ENCODE measurements around the gene ANXA6.

The ANXA6 gene

DNA sequence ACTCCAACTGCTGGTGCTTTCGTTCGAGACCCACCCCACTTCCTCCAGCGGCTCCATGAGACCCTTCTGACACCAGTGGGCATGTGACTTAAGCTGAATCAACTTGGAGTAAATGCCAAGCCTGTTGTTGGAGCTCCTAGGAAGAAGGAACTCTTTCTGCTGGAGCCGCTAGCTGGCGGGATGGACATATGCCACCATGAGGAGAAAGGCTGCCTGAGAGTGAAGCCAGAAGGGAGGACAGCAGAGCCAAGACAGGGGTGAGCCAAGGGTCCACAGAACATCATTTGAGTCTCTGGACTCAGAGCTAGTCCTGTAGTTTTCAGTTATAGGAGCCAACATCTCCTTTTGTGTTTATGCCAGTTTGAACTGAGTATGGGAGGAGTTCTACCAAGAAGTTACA lies 35.9 kb downstream of the ANXA6 start:
- ATAC-seq, result no peak
- no peak for TF ChIP-seq ZNF8 (CRISPR knock-in tag; IDR thresholded peaks at IDR 0.05)
- TF ChIP-seq PPARA (CRISPR knock-in tag; IDR thresholded peaks at IDR 0.05; ENCODE audit: borderline replicate concordance), result no peak
- TF ChIP-seq ZFP3 (CRISPR knock-in tag; IDR thresholded peaks at IDR 0.05), result no peak
- TF ChIP-seq, protein P1, sequence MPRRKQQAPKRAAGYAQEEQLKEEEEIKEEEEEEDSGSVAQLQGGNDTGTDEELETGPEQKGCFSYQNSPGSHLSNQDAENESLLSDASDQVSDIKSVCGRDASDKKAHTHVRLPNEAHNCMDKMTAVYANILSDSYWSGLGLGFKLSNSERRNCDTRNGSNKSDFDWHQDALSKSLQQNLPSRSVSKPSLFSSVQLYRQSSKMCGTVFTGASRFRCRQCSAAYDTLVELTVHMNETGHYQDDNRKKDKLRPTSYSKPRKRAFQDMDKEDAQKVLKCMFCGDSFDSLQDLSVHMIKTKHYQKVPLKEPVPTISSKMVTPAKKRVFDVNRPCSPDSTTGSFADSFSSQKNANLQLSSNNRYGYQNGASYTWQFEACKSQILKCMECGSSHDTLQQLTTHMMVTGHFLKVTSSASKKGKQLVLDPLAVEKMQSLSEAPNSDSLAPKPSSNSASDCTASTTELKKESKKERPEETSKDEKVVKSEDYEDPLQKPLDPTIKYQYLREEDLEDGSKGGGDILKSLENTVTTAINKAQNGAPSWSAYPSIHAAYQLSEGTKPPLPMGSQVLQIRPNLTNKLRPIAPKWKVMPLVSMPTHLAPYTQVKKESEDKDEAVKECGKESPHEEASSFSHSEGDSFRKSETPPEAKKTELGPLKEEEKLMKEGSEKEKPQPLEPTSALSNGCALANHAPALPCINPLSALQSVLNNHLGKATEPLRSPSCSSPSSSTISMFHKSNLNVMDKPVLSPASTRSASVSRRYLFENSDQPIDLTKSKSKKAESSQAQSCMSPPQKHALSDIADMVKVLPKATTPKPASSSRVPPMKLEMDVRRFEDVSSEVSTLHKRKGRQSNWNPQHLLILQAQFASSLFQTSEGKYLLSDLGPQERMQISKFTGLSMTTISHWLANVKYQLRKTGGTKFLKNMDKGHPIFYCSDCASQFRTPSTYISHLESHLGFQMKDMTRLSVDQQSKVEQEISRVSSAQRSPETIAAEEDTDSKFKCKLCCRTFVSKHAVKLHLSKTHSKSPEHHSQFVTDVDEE (CRISPR knock-in tag; IDR thresholded peaks at IDR 0.05), result no peak
- no peak for TF ChIP-seq OSR1 (CRISPR knock-in tag; IDR thresholded peaks at IDR 0.05)
- no peak for TF ChIP-seq TCF4 (CRISPR knock-in tag; IDR thresholded peaks at IDR 0.05; ENCODE audit: borderline replicate concordance)
- no peak for TF ChIP-seq TOX (CRISPR knock-in tag; IDR thresholded peaks at IDR 0.05; ENCODE audit: borderline replicate concordance)

DNA sequence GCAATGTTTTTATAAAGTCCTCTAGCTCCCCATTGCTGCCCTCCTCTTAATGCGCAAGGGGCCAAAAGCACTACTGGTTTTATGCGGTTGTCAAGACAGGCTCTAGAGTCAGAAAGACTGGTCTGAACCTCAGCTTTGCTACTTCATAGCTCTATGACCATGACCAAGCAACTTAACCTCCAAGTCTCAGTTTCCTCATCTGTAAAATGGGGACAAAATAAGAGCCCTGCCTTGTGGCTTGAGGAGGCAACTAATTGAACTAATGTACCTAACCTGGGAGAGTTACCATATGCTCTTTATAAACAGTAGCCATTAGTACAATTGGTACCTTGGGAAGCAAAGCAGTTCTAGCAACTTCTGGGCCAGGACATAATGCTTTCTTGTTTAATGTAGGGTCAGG lies 36.5 kb downstream of the ANXA6 start:
- no peak for TF ChIP-seq PPARA (CRISPR knock-in tag; IDR thresholded peaks at IDR 0.05; ENCODE audit: borderline replicate concordance)
- no peak for TF ChIP-seq TCF4 (CRISPR knock-in tag; IDR thresholded peaks at IDR 0.05; ENCODE audit: borderline replicate concordance)
- TF ChIP-seq, protein P1 (CRISPR knock-in tag; IDR thresholded peaks at IDR 0.05), result no peak
- TF ChIP-seq ZNF565 (CRISPR knock-in tag; conservative IDR thresholded peaks at IDR 0.05; ENCODE audit: low read depth), result no peak
- TF ChIP-seq SNAI2 (CRISPR knock-in tag; IDR thresholded peaks at IDR 0.05), result no peak
- no peak for TF ChIP-seq CSDC2 (CRISPR knock-in tag; IDR thresholded peaks at IDR 0.05)
- no peak for TF ChIP-seq ESRRG (CRISPR knock-in tag; IDR thresholded peaks at IDR 0.05)
- no peak for TF ChIP-seq ZC3H10 (CRISPR knock-in tag; IDR thresholded peaks at IDR 0.05)
- TF ChIP-seq, protein P2, sequence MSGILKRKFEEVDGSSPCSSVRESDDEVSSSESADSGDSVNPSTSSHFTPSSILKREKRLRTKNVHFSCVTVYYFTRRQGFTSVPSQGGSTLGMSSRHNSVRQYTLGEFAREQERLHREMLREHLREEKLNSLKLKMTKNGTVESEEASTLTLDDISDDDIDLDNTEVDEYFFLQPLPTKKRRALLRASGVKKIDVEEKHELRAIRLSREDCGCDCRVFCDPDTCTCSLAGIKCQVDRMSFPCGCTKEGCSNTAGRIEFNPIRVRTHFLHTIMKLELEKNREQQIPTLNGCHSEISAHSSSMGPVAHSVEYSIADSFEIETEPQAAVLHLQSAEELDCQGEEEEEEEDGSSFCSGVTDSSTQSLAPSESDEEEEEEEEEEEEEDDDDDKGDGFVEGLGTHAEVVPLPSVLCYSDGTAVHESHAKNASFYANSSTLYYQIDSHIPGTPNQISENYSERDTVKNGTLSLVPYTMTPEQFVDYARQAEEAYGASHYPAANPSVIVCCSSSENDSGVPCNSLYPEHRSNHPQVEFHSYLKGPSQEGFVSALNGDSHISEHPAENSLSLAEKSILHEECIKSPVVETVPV (CRISPR knock-in tag; IDR thresholded peaks at IDR 0.05), result no peak

DNA sequence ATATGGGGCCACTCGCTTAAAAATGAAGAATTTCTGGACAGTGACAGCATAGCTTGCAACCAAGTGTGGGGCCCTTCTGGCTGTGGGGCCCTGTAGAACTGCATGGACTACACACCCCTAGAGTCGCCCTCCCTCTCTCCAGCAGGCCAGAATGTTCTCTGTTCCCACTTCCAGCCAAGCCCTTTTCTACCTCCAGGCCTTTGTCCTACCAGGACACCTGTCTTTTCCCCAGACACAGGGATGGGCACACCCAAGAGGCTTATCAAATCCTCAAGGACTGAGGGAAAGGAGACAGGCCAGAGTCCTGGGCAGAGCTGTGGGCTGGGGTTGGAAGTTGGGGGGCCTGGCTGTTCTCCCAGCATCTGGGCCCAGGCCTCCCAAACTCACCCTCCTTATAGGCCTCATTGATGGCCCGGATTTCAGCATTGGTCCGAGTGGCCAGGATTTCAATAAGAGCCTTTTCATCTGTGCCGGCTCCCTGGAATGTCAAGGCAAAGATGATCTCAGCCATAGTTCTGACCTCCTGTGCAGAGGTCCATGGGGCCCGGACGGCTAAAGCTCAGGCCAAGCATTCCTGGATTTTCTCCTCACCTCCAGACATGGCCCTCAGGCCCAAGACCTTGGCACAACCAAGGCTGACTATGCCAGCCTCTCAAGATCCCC lies 38.5 kb downstream of the ANXA6 start:
- TF ChIP-seq ISL1 (CRISPR knock-in tag; IDR thresholded peaks at IDR 0.05), result no peak
- no peak for TF ChIP-seq GLIS3 (CRISPR knock-in tag; IDR thresholded peaks at IDR 0.05)
- TF ChIP-seq ZNF565 (CRISPR knock-in tag; conservative IDR thresholded peaks at IDR 0.05; ENCODE audit: low read depth), result no peak
- no peak for TF ChIP-seq ZC3H10 (CRISPR knock-in tag; IDR thresholded peaks at IDR 0.05)
- no peak for TF ChIP-seq ZFP3 (CRISPR knock-in tag; IDR thresholded peaks at IDR 0.05)
- no peak for TF ChIP-seq PPARA (CRISPR knock-in tag; IDR thresholded peaks at IDR 0.05; ENCODE audit: borderline replicate concordance)
- no peak for TF ChIP-seq ZFP30 (CRISPR knock-in tag; IDR thresholded peaks at IDR 0.05)
- no peak for TF ChIP-seq BACH2 (CRISPR knock-in tag; IDR thresholded peaks at IDR 0.05; ENCODE audit: borderline replicate concordance)
- no peak for TF ChIP-seq CSDC2 (CRISPR knock-in tag; IDR thresholded peaks at IDR 0.05)
- no peak for TF ChIP-seq POU6F1 (CRISPR knock-in tag; IDR thresholded peaks at IDR 0.05; ENCODE audit: borderline replicate concordance, low read depth)
- ATAC-seq, result no peak

More for the DNA sequence above, 36.5 kb downstream of the ANXA6 start:
- no peak for ATAC-seq

All from SK-N-SH treated with all-trans-retinoic acid at 6 μM for 48 hours (cell line).